Gastroesophageal sphincter (tissue), 3 donors: ENCODE results near the gene ARAP1.

Source experiments
- EP300 ChIP-seq: sonication (generic); formaldehyde crosslinking; IDR thresholded peaks from one replicate; pipeline ENCODE4 v1.6.1; 2017; ENCODE audit warnings: antibody characterized with exemption, mild to moderate bottlenecking
- POLR2A ChIP-seq, 2 donors: fragments of 450-650 bp; IDR thresholded peaks; one replicate each; pipeline ENCODE4 v1.6.1; 2017; ENCODE audit warnings: antibody characterized with exemption in 2 of 2, mild to moderate bottlenecking in 2 of 2, moderate library complexity in 1 of 2
- TF ChIP-seq, protein P1 (sequence below), 4 experiments: fragments of 200-600 bp in 2 of 4; fragments of 450-650 bp in 2 of 4; sonication (generic) in 1 of 4; IDR thresholded peaks; one replicate each; pipeline ENCODE4 v1.5.1; 2017 to 2019; ENCODE audit warnings: antibody characterized with exemption in 4 of 4, mild to moderate bottlenecking in 2 of 4, moderate library complexity in 2 of 4

DNA sequence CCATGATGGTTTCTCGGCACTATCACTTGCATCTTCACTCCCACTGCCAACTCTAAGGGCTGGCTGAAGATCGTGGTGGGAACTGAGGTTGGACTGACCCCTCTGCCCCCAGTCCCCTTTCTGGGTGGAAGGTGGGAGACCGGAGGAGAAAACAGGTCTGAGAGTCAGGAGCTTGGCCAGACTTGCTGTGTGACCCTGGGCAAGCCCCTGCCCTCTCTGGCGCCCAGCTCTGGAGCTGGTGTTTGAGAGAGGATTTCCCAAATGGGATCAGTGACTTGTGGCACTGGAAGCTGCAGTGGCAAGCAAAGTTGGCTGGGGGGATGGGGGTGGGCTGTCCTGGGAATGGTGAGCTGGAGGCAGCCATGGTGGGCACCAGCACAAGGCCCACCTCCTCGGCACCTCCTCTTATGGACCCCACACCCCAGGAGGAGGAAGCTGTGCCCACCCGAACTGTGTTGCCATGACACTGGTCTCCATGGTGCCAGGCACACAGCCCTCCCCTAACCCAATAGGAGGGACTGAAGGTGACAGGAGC lies 71.5 kb downstream of the ARAP1 start:
- TF ChIP-seq EP300 (no peak), POLR2A (IDR thresholded peaks at IDR 0.05) (no peak)
- TF ChIP-seq, protein P1, sequence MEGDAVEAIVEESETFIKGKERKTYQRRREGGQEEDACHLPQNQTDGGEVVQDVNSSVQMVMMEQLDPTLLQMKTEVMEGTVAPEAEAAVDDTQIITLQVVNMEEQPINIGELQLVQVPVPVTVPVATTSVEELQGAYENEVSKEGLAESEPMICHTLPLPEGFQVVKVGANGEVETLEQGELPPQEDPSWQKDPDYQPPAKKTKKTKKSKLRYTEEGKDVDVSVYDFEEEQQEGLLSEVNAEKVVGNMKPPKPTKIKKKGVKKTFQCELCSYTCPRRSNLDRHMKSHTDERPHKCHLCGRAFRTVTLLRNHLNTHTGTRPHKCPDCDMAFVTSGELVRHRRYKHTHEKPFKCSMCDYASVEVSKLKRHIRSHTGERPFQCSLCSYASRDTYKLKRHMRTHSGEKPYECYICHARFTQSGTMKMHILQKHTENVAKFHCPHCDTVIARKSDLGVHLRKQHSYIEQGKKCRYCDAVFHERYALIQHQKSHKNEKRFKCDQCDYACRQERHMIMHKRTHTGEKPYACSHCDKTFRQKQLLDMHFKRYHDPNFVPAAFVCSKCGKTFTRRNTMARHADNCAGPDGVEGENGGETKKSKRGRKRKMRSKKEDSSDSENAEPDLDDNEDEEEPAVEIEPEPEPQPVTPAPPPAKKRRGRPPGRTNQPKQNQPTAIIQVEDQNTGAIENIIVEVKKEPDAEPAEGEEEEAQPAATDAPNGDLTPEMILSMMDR (IDR thresholded peaks at IDR 0.05), result no peak
